ENCODE results near the gene MYOT.

The MYOT gene

GRCh38 chr5:137834498-137835049, 33.1 kb upstream of the MYOT start:
- no peaks in the 10 kb centered on the region for H3K27me3 ChIP-seq (ENCODE audit: insufficient read depth, poor library complexity, severe bottlenecking)
- no peak overlapping the region for H3K27ac ChIP-seq (replicated peaks)
- DNase-seq (ENCODE audit: low read depth in 1 of 2, low spot score in 1 of 2) = no peak
- no peak overlapping the region for H3K4me3 ChIP-seq (replicated peaks; ENCODE audit: insufficient read depth, low read length)
- TF ChIP-seq GABPA (IDR thresholded peaks at IDR 0.05; ENCODE audit: low read depth) (no peak), SPI1 (IDR thresholded peaks at IDR 0.05; ENCODE audit: borderline replicate concordance, low read depth) (no peak), REST (IDR thresholded peaks at IDR 0.05; ENCODE audit: insufficient replicate concordance, low read depth) (no peak), CTCF (IDR thresholded peaks at IDR 0.05; ENCODE audit: insufficient read depth, low read length) (no peak)

- DNase-seq (ENCODE audit: low read depth in 1 of 2, low spot score in 1 of 2) = no peak
- no peaks in the 10 kb centered on the region for H3K27me3 ChIP-seq (ENCODE audit: insufficient read depth, poor library complexity, severe bottlenecking)
- H3K4me3 ChIP-seq (replicated peaks; ENCODE audit: insufficient read depth, low read length) = no peak overlapping the region
- TF ChIP-seq POLR2AphosphoS5 (IDR thresholded peaks at IDR 0.05; ENCODE audit: low read depth) (no peak), SPI1 (IDR thresholded peaks at IDR 0.05; ENCODE audit: borderline replicate concordance, low read depth) (no peak), CTCF (IDR thresholded peaks at IDR 0.05; ENCODE audit: insufficient read depth, low read length) (no peak), GABPA (IDR thresholded peaks at IDR 0.05; ENCODE audit: low read depth) (no peak), REST (IDR thresholded peaks at IDR 0.05; ENCODE audit: insufficient replicate concordance, low read depth) (no peak)
- no peak overlapping the region for H3K27ac ChIP-seq (replicated peaks)
These were observed 31.4 kb upstream of the MYOT start for GRCh38 chr5:137836298-137836697.

- no peaks in the 10 kb centered on the region for H3K27me3 ChIP-seq (ENCODE audit: insufficient read depth, poor library complexity, severe bottlenecking)
- no peak for DNase-seq (ENCODE audit: low read depth in 1 of 2, low spot score in 1 of 2)
- H3K4me3 ChIP-seq (replicated peaks; ENCODE audit: insufficient read depth, low read length) = no peak overlapping the region
- TF ChIP-seq CTCF (IDR thresholded peaks at IDR 0.05; ENCODE audit: insufficient read depth, low read length) (no peak), GABPA (IDR thresholded peaks at IDR 0.05; ENCODE audit: low read depth) (no peak), REST (IDR thresholded peaks at IDR 0.05; ENCODE audit: insufficient replicate concordance, low read depth) (no peak), POLR2AphosphoS5 (IDR thresholded peaks at IDR 0.05; ENCODE audit: low read depth) (no peak), SPI1 (IDR thresholded peaks at IDR 0.05; ENCODE audit: borderline replicate concordance, low read depth) (no peak)
- no peak overlapping the region for H3K27ac ChIP-seq (replicated peaks)
These were observed 30.7 kb upstream of the MYOT start for GRCh38 chr5:137836997-137837396.

All from HL-60 (cell line).